ENCODE measurements around the gene NR3C2. TPM values are rescaled to one million over a fixed set of nuclear protein-coding genes. Genes with fewer than 3 reads are reported as not detected.

Gene NR3C2
- total and polyA plus RNA-seq, 10 of the 15 experiments (the other 5 are each of a cell fraction or from before 2014, with no cell fraction given) = 0.05 to 0.11 (median 0.08) TPM; not detected in 4

DNA sequence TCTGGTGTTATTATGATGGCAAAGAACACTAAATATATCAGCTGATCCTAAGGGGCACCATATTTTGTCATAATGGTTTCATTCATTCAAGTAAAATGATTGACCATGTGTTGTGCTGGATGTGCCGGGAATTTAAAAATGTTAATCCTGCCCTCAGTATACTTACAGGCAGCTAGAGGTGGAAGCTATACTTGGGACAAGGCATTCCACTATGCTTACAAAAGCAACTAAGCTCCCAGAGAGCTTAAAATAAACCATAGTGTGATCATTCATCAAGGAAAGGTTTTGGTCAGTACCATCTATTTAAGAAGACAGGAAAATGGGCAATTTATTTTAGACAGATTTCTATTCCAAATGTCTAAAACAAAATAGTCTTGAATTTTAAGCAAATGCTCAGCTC, 46.4 kb downstream of the NR3C2 start:
- DNase-seq (ENCODE audit: low read depth, low spot score) = no peak
- Histone ChIP-seq H3K4me3 (no peak overlapping the region), H3K27me3 (replicated peaks in 1 of 2; ENCODE audit: control insufficient read depth in 2 of 2, insufficient read depth in 2 of 2, low read length in 1 of 2) (no peaks in the 10 kb centered on the region), H3K79me2 (ENCODE audit: control insufficient read depth, insufficient read depth, low read length) (no peaks in the 10 kb centered on the region), H4K20me1 (ENCODE audit: control insufficient read depth, insufficient read depth) (no peaks in the 10 kb centered on the region), H3K27ac (ENCODE audit: control insufficient read depth, insufficient read depth) (no peak overlapping the region), H3K9ac (ENCODE audit: control insufficient read depth, insufficient read depth, low read length) (no peak overlapping the region), H3K36me3 (ENCODE audit: control insufficient read depth in 2 of 2, insufficient read depth in 2 of 2, low read length in 1 of 2) (no peaks in the 10 kb centered on the region), H3K4me2 (ENCODE audit: control insufficient read depth, insufficient read depth) (no peak overlapping the region), H3K9me3 (replicated peaks; ENCODE audit: control insufficient read depth, insufficient read depth, low read length) (no peaks in the 10 kb centered on the region), H2AFZ (ENCODE audit: control insufficient read depth, low read depth, low read length) (no peak overlapping the region), H3K4me1 (ENCODE audit: control insufficient read depth, insufficient read depth, low read length) (no peaks in the 10 kb centered on the region)
- ChIA-PET CTCF (interaction anchor here (1.1 kb wide), 1 partner anchor 10 kb away, joined by 3 read pairs; no protein-coding TSS in a partner anchor), RAD21 (ENCODE audit: unreplicated experiment) (no interaction called here), SMC1A (ENCODE audit: uncharacterized antibody, unreplicated experiment) (interaction anchor here (0.6 kb wide), 2 partner anchors 133 to 396 kb away, joined by 3 read pairs; no protein-coding TSS in a partner anchor), POLR2A (no interaction called here)
- FAIRE-seq = no peak
- intact Hi-C loops (cut with micrococcal nuclease; ENCODE audit: unreplicated experiment) (no loop called here), in situ Hi-C loops (cut with MboI) (no loop called here)
- ATAC-seq = no peak
- BruUV-seq (replicated peaks) = no TSS peak
- no peak for TF ChIP-seq KAT2A (conservative IDR thresholded peaks at IDR 0.05; ENCODE audit: control insufficient read depth, low read depth, low read length)
- no peak for TF ChIP-seq POLR2AphosphoS5 (IDR thresholded peaks at IDR 0.05; ENCODE audit: low read length)
- no peak for TF ChIP-seq RAD21 (IDR thresholded peaks at IDR 0.05; ENCODE audit: insufficient read depth, low read depth, low read length)
- no peak for TF ChIP-seq TCF12 (IDR thresholded peaks at IDR 0.05; ENCODE audit: low read depth, low read length)
- TF ChIP-seq PKNOX1 (IDR thresholded peaks at IDR 0.05) = no peak
- TF ChIP-seq, protein P1, sequence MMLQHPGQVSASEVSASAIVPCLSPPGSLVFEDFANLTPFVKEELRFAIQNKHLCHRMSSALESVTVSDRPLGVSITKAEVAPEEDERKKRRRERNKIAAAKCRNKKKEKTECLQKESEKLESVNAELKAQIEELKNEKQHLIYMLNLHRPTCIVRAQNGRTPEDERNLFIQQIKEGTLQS (IDR thresholded peaks at IDR 0.05; ENCODE audit: borderline replicate concordance, extremely low read depth, low read depth, low read length) = no peak
- 91% methylated on average over 1 of the region's 1 CpG for WGBS (ENCODE audit: insufficient coverage, insufficient replicate concordance, low lambda C conversion rate, missing lambda C conversion rate)

- Histone ChIP-seq H3K4me1 (ENCODE audit: control insufficient read depth, insufficient read depth, low read length) (no peaks in the 10 kb centered on the region), H3K4me2 (ENCODE audit: control insufficient read depth, insufficient read depth) (no peak overlapping the region), H3K4me3 (no peak overlapping the region), H3K79me2 (ENCODE audit: control insufficient read depth, insufficient read depth, low read length) (no peaks in the 10 kb centered on the region), H3K36me3 (ENCODE audit: control insufficient read depth in 2 of 2, insufficient read depth in 2 of 2, low read length in 1 of 2) (no peaks in the 10 kb centered on the region), H3K9me3 (replicated peaks; ENCODE audit: control insufficient read depth, insufficient read depth, low read length) (no peaks in the 10 kb centered on the region), H2AFZ (ENCODE audit: control insufficient read depth, low read depth, low read length) (no peak overlapping the region), H3K27ac (ENCODE audit: control insufficient read depth, insufficient read depth) (no peak overlapping the region), H3K9ac (ENCODE audit: control insufficient read depth, insufficient read depth, low read length) (no peak overlapping the region), H4K20me1 (ENCODE audit: control insufficient read depth, insufficient read depth) (no peaks in the 10 kb centered on the region), H3K27me3 (replicated peaks in 1 of 2; ENCODE audit: control insufficient read depth in 2 of 2, insufficient read depth in 2 of 2, low read length in 1 of 2) (no peaks in the 10 kb centered on the region)
- TF ChIP-seq ASH2L (IDR thresholded peaks at IDR 0.05; ENCODE audit: borderline replicate concordance, low read depth) (no peak), CREB1 (IDR thresholded peaks at IDR 0.05; ENCODE audit: low read depth) (no peak), ZNF24 (IDR thresholded peaks at IDR 0.05) (no peak), IKZF1 (conservative IDR thresholded peaks at IDR 0.05) (no peak), EZH2 (IDR thresholded peaks at IDR 0.05; ENCODE audit: borderline replicate concordance, control insufficient read depth, low read depth, low read length) (no peak), EP300 (IDR thresholded peaks at IDR 0.05; ENCODE audit: borderline replicate concordance in 1 of 2, control insufficient read depth in 1 of 2, low read depth in 2 of 2, low read length in 2 of 2) (no peak), ELK1 (IDR thresholded peaks at IDR 0.05; ENCODE audit: low read depth, low read length) (no peak), TARDBP (IDR thresholded peaks at IDR 0.05; ENCODE audit: borderline replicate concordance) (no peak)
- TF ChIP-seq, protein P2, sequence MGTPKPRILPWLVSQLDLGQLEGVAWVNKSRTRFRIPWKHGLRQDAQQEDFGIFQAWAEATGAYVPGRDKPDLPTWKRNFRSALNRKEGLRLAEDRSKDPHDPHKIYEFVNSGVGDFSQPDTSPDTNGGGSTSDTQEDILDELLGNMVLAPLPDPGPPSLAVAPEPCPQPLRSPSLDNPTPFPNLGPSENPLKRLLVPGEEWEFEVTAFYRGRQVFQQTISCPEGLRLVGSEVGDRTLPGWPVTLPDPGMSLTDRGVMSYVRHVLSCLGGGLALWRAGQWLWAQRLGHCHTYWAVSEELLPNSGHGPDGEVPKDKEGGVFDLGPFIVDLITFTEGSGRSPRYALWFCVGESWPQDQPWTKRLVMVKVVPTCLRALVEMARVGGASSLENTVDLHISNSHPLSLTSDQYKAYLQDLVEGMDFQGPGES (IDR thresholded peaks at IDR 0.05) = no peak
- ChIA-PET POLR2A (no interaction called here), RAD21 (ENCODE audit: unreplicated experiment) (no interaction called here), CTCF (no interaction called here), SMC1A (ENCODE audit: uncharacterized antibody, unreplicated experiment) (no interaction called here)
- intact Hi-C loops (cut with micrococcal nuclease; ENCODE audit: unreplicated experiment) = no loop called here
- no TSS peak for BruUV-seq (replicated peaks)
- DNase-seq (ENCODE audit: low read depth, low spot score) (no peak), FAIRE-seq (no peak), ATAC-seq (no peak)
- in situ Hi-C loops (cut with MboI) = no loop called here
- 0% methylated on average over 1 of the region's 1 CpG for WGBS (ENCODE audit: insufficient coverage, insufficient replicate concordance, low lambda C conversion rate, missing lambda C conversion rate)
Measured at GRCh38 chr4:148391056-148391455, 51.2 kb downstream of the NR3C2 start.
